A549 treated with ZK216348 at 1 μM for 4 hours (cell line): ENCODE results near the gene BCL6. TPM values are rescaled to one million over a fixed set of nuclear protein-coding genes. Genes with fewer than 3 reads are reported as not detected.

Experiments
- total RNA-seq: library from RNA; stranded (reverse); fragments of 200-300 nt; extraction: Qiagen RNA extraction; gene quantifications from 5 replicates; pipeline ENCODE4 v1.2.3, GENCODE V29; 2022; ENCODE audit warnings: low read depth

BCL6 gene
- total RNA-seq = 6.4 to 12.6 TPM (median 9.7 TPM) in 5 replicates

GRCh38 chr3:187745201-187746058 lies at the start of gene BCL6:
Gene BCL6 (minus strand): TSS chr3:187745468. CDS start chr3:187733693, 11,775 bp downstream.

GRCh38 chr3:187702507-187703033 lies 42.7 kb downstream of the BCL6 start, which contains the start of gene RTP2:
Gene RTP2 (minus strand): TSS chr3:187702557. CDS start chr3:187702128, 429 bp downstream.

Other genes starting within 250 kb of the BCL6 start
- gene SST, start 75.1 kb downstream of the BCL6 start, total RNA-seq = not detected in 5 replicates
- not detected in 5 replicates for gene RTP2, start 42.9 kb downstream of the BCL6 start, total RNA-seq